Measurements from ENCODE around the gene RIMS1.

DNA sequence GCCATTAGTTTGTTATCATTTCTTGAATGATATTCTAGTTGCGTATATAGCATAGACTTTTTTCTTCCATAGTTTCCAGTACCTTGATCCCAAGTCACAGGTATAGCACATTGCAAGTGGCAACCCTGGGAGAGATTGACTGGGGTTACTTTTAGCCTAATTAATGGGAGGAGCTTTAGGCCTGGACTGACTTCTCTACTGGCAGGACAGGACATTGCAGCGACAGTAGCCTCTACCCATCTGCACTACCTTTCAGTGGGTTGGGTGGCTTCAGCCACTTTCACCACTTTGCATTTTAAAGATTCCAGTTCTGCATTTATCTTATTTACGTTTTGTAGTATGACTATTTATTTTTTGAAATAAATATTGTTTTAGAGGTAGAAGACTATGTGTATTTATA, 320.3 kb downstream of the RIMS1 start:
- TF ChIP-seq, protein P1, sequence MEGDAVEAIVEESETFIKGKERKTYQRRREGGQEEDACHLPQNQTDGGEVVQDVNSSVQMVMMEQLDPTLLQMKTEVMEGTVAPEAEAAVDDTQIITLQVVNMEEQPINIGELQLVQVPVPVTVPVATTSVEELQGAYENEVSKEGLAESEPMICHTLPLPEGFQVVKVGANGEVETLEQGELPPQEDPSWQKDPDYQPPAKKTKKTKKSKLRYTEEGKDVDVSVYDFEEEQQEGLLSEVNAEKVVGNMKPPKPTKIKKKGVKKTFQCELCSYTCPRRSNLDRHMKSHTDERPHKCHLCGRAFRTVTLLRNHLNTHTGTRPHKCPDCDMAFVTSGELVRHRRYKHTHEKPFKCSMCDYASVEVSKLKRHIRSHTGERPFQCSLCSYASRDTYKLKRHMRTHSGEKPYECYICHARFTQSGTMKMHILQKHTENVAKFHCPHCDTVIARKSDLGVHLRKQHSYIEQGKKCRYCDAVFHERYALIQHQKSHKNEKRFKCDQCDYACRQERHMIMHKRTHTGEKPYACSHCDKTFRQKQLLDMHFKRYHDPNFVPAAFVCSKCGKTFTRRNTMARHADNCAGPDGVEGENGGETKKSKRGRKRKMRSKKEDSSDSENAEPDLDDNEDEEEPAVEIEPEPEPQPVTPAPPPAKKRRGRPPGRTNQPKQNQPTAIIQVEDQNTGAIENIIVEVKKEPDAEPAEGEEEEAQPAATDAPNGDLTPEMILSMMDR (IDR thresholded peaks at IDR 0.05), result no peak
- TF ChIP-seq POLR2A (IDR thresholded peaks at IDR 0.05), result no peak

Data from adrenal gland (tissue), 5 donors.